PFSK-1 (cell line): ENCODE data around the gene TSEN15.

ENCODE experiments used
- FOXP2 ChIP-seq: optimal IDR thresholded peaks from 2 replicates; pipeline ENCODE3; 2011; ENCODE audit warnings: borderline replicate concordance, control low read depth, inconsistent platforms; ENCODE audit not compliant: insufficient read depth; ENCODE audit errors: extremely low read length, extremely low read depth
- POLR2AphosphoS5 ChIP-seq: IDR thresholded peaks from 2 replicates; pipeline ENCODE4 v1.6.1; 2012; ENCODE audit warnings: low read depth, mild to moderate bottlenecking, control low read depth, low read length, moderate library complexity
- REST ChIP-seq, 2 experiments: IDR thresholded peaks; 2 replicates each; pipeline versions ENCODE4 v1.6.1 to v1.8.0; 2011 to 2012; ENCODE audit warnings: low read depth in 2 of 2, low read length in 2 of 2, control low read depth in 1 of 2, inconsistent platforms in 1 of 2, mild to moderate bottlenecking in 1 of 2, moderate library complexity in 1 of 2; ENCODE audit not compliant: insufficient read depth in 1 of 2
- SIN3A ChIP-seq: IDR thresholded peaks from 2 replicates; pipeline ENCODE4 v1.6.1; 2012; ENCODE audit warnings: mild to moderate bottlenecking, low read length, moderate library complexity, borderline replicate concordance; ENCODE audit not compliant: insufficient read depth
- TAF1 ChIP-seq: IDR thresholded peaks from 2 replicates; pipeline ENCODE4 v1.6.1; 2012; ENCODE audit warnings: low read length, control low read depth, borderline replicate concordance; ENCODE audit not compliant: insufficient read depth

TSEN15 gene

GRCh38 chr1:184110272-184111204, 59.0 kb downstream of the TSEN15 start:
- TF ChIP-seq POLR2AphosphoS5 (no peak), FOXP2 (no peak), REST (IDR thresholded peaks at IDR 0.05; ENCODE audit: insufficient read depth in 1 of 2, low read depth in 2 of 2, low read length in 2 of 2) (no peak), TAF1 (no peak), SIN3A (no peak)

GRCh38 chr1:184112176-184112948, 60.8 kb downstream of the TSEN15 start:
- no peak for TF ChIP-seq SIN3A
- no peak for TF ChIP-seq REST (IDR thresholded peaks at IDR 0.05; ENCODE audit: insufficient read depth in 1 of 2, low read depth in 2 of 2, low read length in 2 of 2)
- TF ChIP-seq POLR2AphosphoS5: no peak
- TF ChIP-seq FOXP2: no peak
- TF ChIP-seq TAF1: no peak

DNA sequence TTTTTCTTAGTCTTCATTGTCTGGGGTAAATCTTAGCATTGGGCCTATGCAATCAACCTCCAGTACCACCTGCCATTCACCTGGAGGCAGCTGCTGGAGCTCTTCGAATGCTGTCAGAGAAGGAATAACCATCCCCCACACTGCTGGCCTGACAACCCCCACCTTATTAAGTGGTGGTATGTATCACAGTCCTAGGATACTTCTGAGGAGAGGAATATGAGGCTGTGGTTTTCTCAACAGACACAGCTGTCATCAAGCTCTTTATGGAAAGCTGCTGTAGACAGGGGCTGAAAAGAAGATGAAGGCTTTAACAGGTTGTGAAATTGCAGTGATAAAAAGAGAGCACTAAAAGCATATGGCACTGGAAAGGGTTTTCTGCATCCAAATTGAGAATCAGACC, 61.7 kb downstream of the TSEN15 start:
- TF ChIP-seq REST (IDR thresholded peaks at IDR 0.05; ENCODE audit: insufficient read depth in 1 of 2, low read depth in 2 of 2, low read length in 2 of 2) (no peak), FOXP2 (no peak), SIN3A (no peak), POLR2AphosphoS5 (no peak), TAF1 (no peak)

DNA sequence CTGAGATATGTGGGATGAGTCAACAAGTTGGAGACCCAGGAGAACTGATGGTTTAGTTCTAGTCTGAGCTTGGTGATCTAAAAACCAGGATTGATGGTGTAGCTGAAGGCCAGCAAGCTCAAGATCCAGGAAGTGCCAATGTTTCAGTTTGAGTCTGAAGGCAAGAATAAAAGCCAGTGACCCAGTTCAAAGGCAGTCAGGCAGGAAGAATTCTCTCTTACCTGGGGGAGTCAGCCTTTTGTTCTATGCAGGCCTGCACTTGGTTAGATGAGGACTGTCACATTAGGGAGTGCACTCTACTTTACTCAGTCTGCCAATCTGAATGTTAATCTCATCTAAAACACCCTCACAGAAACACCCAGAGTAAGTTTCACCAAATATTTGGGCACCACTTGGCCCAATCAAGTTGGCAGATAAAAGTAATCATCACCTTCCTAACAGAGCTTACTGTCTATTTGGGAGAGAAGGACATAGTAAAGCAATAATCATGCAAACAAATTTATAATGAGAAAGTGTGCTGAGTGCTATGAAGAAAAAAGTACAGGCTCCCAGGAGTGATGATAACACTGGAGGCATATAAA, 63.4 kb downstream of the TSEN15 start:
- TF ChIP-seq TAF1 (no peak), SIN3A (no peak), POLR2AphosphoS5 (no peak), FOXP2 (no peak), REST (IDR thresholded peaks at IDR 0.05; ENCODE audit: insufficient read depth in 1 of 2, low read depth in 2 of 2, low read length in 2 of 2) (no peak)
